Adrenal gland (tissue), 12 donors: ENCODE measurements around the gene ANO4. TPM values are rescaled to one million over a fixed set of nuclear protein-coding genes. Genes with fewer than 3 reads are reported as not detected.
A peak's percentile ranks its signal among the peaks of the same experiment; 100 is the strongest.

Experiments used
- DNase-seq, 7 donors: peaks; one replicate each; pipeline ENCODE4 v3.0.0-alpha.2; 2019 to 2020
- H3K27ac ChIP-seq, 5 donors: fragments of 200-600 bp; sonication (generic) in 4 of 5; 1 replicate in 3 of 5; 2 replicates in 2 of 5; pipeline versions ENCODE4 v1.5.1 to v1.8.0; 2016 to 2020; ENCODE audit warnings: mild to moderate bottlenecking in 1 of 5
- H3K27me3 ChIP-seq: fragments of 200-600 bp; 2 replicates; pipeline ENCODE4 v1.8.0; 2021
- H3K36me3 ChIP-seq, 2 donors: fragments of 200-600 bp; replicated peaks in 1 of 2; 1 replicate in 1 of 2; 2 replicates in 1 of 2; pipeline versions ENCODE4 v1.5.1 to v1.8.0; 2018 to 2022
- H3K4me1 ChIP-seq, 2 donors: fragments of 200-600 bp; replicated peaks in 1 of 2; 1 replicate in 1 of 2; 2 replicates in 1 of 2; pipeline versions ENCODE4 v1.5.1 to v1.8.0; 2018 to 2021
- H3K4me3 ChIP-seq, 4 donors: fragments of 200-600 bp; sonication (generic) in 3 of 4; one replicate each; pipeline ENCODE4 v1.5.1; 2016 to 2018
- H3K9me3 ChIP-seq, 3 donors: fragments of 200-600 bp; sonication (generic) in 1 of 3; replicated peaks in 1 of 3; 1 replicate in 2 of 3; 2 replicates in 1 of 3; pipeline versions ENCODE4 v1.5.1 to v1.8.0; 2016 to 2021
- POLR2A ChIP-seq, 2 donors: fragments of 450-650 bp; IDR thresholded peaks; one replicate each; pipeline ENCODE4 v1.6.1; 2017; ENCODE audit warnings: antibody characterized with exemption in 2 of 2, mild to moderate bottlenecking in 2 of 2, moderate library complexity in 1 of 2
- WGBS, 4 donors: extraction: QIAGEN DNeasy Blood & Tissue Kit in 2 of 4; methylation state at CpG; one replicate each; pipeline versions ENCODE4 v1.1.5 to v1.1.7; 2013 to 2017; 5-methylcytosine and 5-hydroxymethylcytosine counted together
- intact Hi-C, 2 donors: fragments of 100-400 bp; cut with DNase I; formaldehyde crosslinking; loops; one replicate each; pipeline versions ENCODE4 v1.14.1 to v1.15.0; 2022 to 2023
- polyA plus RNA-seq, 3 donors: library from polyadenylated mRNA; stranded (reverse); fragments of 200-250 nt in 2 of 3; fragments of 350-450 nt in 1 of 3; fragmentation: Illumina TruSeq in 1 of 3; extraction: RNeasy Lipid Tissue Mini Kit (QIAGEN cat#74804) in 1 of 3; gene quantifications; one replicate each; pipeline ENCODE4 v1.2.3, GENCODE V29; 2013 to 2014
- total RNA-seq, 9 donors: library from RNA; depleted of rRNA in 4 of 9; stranded (reverse); fragments of >200 nt in 4 of 9; fragments of 120-200 nt in 1 of 9; fragmentation: NEBNext Ultra II Directional in 1 of 9; extraction: Animal tissue kit (Norgen Biotek cat#: 25700) in 1 of 9; gene quantifications; one replicate each; pipeline versions ENCODE4 v1.1.0 to v1.2.4, GENCODE V29; 2013 to 2023
- TF ChIP-seq, protein P1 (sequence below), 6 experiments: fragments of 450-650 bp in 4 of 6; fragments of 200-600 bp in 2 of 6; sonication (generic) in 1 of 6; IDR thresholded peaks; 1 replicate in 5 of 6; 2 replicates in 1 of 6; pipeline versions ENCODE4 v1.5.1 to v1.8.0; 2016 to 2021; ENCODE audit warnings: antibody characterized with exemption in 6 of 6, mild to moderate bottlenecking in 2 of 6, moderate library complexity in 1 of 6
- donor health status: healthy with polysubstance abuse.
- donor health status: Bipolar disorder and iron deficiency.
- donor health status: DM: yes; HTN: yes; CAD: no.
- donor health status: DM: no; HTN: no; CAD: no.
- donor health status: DM: no; HTN: no; CAD: no.
- donor health status: DM: yes; HTN: yes; CAD: no.

Gene ANO4
- total and polyA plus RNA-seq, 12 donors: 5.6 to 37.4 (median 10.2) TPM

DNA sequence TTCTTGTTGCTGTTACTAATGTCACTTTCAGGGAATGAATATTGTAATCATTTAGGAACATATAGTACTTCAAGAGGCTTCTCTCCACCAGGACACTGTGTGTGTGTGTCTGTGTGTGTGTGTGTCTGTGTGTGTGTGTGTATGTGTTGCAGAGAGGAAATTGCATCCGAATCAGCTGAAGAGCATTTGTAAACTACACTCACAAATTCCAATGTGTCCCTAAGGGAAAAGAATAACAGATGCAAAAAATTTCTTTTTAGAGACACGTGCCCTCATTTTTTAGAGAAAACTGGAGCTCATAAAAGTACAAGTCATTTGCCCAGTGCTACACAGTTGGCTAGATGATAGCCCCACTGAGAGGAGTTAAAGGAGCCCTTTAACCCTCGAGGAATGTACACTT, 168.8 kb downstream of the ANO4 start:
- no peaks in the 10 kb centered on the region for H3K27me3 ChIP-seq
- intact Hi-C loops: no loop called here
- peak overlapping the region in 1 of 5 donors; percentile 2 for H3K27ac ChIP-seq
- H3K4me1 ChIP-seq: peaks cover 5 to 6% of the 10 kb centered on the region in 2 donors
- no peaks in the 10 kb centered on the region for H3K9me3 ChIP-seq
- no peaks in the 10 kb centered on the region for H3K36me3 ChIP-seq
- DNase-seq: no peak
- no peak for TF ChIP-seq POLR2A (IDR thresholded peaks at IDR 0.05)
- TF ChIP-seq, protein P1, sequence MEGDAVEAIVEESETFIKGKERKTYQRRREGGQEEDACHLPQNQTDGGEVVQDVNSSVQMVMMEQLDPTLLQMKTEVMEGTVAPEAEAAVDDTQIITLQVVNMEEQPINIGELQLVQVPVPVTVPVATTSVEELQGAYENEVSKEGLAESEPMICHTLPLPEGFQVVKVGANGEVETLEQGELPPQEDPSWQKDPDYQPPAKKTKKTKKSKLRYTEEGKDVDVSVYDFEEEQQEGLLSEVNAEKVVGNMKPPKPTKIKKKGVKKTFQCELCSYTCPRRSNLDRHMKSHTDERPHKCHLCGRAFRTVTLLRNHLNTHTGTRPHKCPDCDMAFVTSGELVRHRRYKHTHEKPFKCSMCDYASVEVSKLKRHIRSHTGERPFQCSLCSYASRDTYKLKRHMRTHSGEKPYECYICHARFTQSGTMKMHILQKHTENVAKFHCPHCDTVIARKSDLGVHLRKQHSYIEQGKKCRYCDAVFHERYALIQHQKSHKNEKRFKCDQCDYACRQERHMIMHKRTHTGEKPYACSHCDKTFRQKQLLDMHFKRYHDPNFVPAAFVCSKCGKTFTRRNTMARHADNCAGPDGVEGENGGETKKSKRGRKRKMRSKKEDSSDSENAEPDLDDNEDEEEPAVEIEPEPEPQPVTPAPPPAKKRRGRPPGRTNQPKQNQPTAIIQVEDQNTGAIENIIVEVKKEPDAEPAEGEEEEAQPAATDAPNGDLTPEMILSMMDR (IDR thresholded peaks at IDR 0.05): no peak
- 67 to 82% (median 73%) methylated on average over 3 of the region's 3 CpGs for WGBS, 4 donors
- H3K4me3 ChIP-seq: no peak overlapping the region

DNA sequence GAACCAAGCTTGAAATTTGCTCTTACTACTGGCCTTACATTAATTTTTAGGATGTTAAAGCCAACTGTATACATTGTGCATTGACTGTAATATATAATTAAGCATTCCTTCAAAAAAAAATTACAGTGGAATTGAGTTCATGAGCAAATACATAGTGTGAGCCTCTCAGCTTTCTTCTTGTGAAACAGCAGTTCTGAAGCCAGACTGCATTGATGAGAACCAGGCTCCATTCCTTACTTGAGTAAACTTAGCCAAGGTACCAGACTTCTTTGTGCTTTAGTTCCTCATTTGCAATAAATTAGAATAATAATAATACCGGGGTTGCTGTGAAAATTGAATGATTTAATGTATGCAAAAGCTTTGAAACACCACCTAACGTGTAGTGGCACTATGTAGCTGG, 169.5 kb downstream of the ANO4 start:
- intact Hi-C loops: no loop called here
- H3K27ac ChIP-seq: no peak overlapping the region
- 55 to 65% (median 59%) methylated on average over 2 of the region's 2 CpGs for whole genome bisulfite sequencing, 4 donors
- no peaks in the 10 kb centered on the region for H3K9me3 ChIP-seq
- H3K4me1 ChIP-seq: peaks cover 5 to 6% of the 10 kb centered on the region in 2 donors
- TF ChIP-seq, protein P1 (IDR thresholded peaks at IDR 0.05): no peak
- TF ChIP-seq POLR2A (IDR thresholded peaks at IDR 0.05): no peak
- no peaks in the 10 kb centered on the region for H3K27me3 ChIP-seq
- no peaks in the 10 kb centered on the region for H3K36me3 ChIP-seq
- H3K4me3 ChIP-seq: no peak overlapping the region
- DNase-seq: no peak

DNA sequence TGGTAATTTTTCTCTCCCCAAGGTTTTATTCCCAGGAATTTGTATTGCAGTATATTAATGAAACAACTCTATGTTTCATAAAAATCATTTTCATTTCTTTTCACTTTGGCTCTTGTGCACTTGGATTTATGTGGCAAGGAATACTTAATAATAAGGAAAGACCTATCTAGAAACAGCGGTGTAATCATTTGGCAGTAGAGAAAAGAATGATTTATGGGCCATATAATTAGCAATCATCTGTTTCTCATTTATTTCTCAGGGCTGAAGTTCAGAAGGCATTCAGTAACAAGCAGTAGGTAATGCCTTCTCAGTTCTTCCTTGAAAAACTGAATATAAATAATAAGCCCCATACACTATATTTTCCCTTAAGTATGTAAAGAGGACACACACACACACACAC, 172.6 kb downstream of the ANO4 start:
- 38 to 48% (median 43%) methylated on average over 1 of the region's 1 CpG for WGBS, 4 donors
- Histone ChIP-seq H3K4me1 (peaks cover 2% of the 10 kb centered on the region in 2 donors), H3K9me3 (no peaks in the 10 kb centered on the region), H3K4me3 (no peak overlapping the region), H3K27ac (no peak overlapping the region), H3K27me3 (no peaks in the 10 kb centered on the region), H3K36me3 (no peaks in the 10 kb centered on the region)
- intact Hi-C loops: no loop called here
- DNase-seq: no peak
- TF ChIP-seq, protein P1 (IDR thresholded peaks at IDR 0.05): no peak
- no peak for TF ChIP-seq POLR2A (IDR thresholded peaks at IDR 0.05)

DNA sequence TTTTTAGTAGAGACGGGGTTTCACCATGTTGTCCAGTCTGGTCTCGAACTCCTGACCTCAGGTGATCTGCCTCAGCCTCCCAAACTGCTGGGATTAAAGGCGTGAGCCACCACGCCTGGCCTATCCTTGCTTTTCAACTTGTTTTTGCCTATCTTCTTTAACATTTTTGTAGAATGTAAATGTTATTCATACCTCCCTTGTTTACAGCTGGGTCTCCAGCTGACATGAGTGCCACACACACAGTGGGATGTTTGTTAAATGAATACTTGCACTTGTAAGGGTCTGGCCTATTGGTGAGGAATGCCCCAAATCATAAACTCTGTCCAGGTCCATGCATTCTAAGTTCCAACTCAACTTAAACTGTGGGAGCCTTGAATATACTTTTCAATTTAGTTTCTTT, 176.3 kb downstream of the ANO4 start:
- Histone ChIP-seq H3K4me1 (no peaks in the 10 kb centered on the region), H3K27ac (no peak overlapping the region), H3K36me3 (no peaks in the 10 kb centered on the region), H3K9me3 (no peaks in the 10 kb centered on the region), H3K4me3 (no peak overlapping the region), H3K27me3 (no peaks in the 10 kb centered on the region)
- TF ChIP-seq POLR2A (IDR thresholded peaks at IDR 0.05): no peak
- TF ChIP-seq, protein P1 (IDR thresholded peaks at IDR 0.05): no peak
- no peak for DNase-seq
- 84 to 99% (median 93%) methylated on average over 4 of the region's 4 CpGs for WGBS, 4 donors
- intact Hi-C loops: no loop called here
